ENCODE results near the gene SOX15.

Gene SOX15

GRCh38 chr17:7615265-7615747 is 25.4 kb upstream of the SOX15 start (continued):
- TF ChIP-seq, protein P1, sequence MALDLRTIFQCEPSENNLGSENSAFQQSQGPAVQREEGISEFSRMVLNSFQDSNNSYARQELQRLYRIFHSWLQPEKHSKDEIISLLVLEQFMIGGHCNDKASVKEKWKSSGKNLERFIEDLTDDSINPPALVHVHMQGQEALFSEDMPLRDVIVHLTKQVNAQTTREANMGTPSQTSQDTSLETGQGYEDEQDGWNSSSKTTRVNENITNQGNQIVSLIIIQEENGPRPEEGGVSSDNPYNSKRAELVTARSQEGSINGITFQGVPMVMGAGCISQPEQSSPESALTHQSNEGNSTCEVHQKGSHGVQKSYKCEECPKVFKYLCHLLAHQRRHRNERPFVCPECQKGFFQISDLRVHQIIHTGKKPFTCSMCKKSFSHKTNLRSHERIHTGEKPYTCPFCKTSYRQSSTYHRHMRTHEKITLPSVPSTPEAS (tag by site-specific recombination; IDR thresholded peaks at IDR 0.05): no peak
- TF ChIP-seq, protein P2, sequence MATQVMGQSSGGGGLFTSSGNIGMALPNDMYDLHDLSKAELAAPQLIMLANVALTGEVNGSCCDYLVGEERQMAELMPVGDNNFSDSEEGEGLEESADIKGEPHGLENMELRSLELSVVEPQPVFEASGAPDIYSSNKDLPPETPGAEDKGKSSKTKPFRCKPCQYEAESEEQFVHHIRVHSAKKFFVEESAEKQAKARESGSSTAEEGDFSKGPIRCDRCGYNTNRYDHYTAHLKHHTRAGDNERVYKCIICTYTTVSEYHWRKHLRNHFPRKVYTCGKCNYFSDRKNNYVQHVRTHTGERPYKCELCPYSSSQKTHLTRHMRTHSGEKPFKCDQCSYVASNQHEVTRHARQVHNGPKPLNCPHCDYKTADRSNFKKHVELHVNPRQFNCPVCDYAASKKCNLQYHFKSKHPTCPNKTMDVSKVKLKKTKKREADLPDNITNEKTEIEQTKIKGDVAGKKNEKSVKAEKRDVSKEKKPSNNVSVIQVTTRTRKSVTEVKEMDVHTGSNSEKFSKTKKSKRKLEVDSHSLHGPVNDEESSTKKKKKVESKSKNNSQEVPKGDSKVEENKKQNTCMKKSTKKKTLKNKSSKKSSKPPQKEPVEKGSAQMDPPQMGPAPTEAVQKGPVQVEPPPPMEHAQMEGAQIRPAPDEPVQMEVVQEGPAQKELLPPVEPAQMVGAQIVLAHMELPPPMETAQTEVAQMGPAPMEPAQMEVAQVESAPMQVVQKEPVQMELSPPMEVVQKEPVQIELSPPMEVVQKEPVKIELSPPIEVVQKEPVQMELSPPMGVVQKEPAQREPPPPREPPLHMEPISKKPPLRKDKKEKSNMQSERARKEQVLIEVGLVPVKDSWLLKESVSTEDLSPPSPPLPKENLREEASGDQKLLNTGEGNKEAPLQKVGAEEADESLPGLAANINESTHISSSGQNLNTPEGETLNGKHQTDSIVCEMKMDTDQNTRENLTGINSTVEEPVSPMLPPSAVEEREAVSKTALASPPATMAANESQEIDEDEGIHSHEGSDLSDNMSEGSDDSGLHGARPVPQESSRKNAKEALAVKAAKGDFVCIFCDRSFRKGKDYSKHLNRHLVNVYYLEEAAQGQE (tag by site-specific recombination; IDR thresholded peaks at IDR 0.05): no peak
- TF ChIP-seq ZNF791 (tag by site-specific recombination; IDR thresholded peaks at IDR 0.05) (no peak), ZNF555 (tag by site-specific recombination; conservative IDR thresholded peaks at IDR 0.05) (no peak), ZNF776 (tag by site-specific recombination; IDR thresholded peaks at IDR 0.05; ENCODE audit: borderline replicate concordance) (no peak), ZNF658 (tag by site-specific recombination; IDR thresholded peaks at IDR 0.05) (no peak), ZNF366 (tag by site-specific recombination; conservative IDR thresholded peaks at IDR 0.05) (peak; percentile 84), ZNF433 (tag by site-specific recombination; IDR thresholded peaks at IDR 0.05; ENCODE audit: low read depth) (no peak), ZSCAN23 (tag by site-specific recombination; IDR thresholded peaks at IDR 0.05) (no peak), ZNF146 (tag by site-specific recombination; IDR thresholded peaks at IDR 0.05) (no peak), ZNF133 (tag by site-specific recombination; IDR thresholded peaks at IDR 0.05) (no peak), ZNF747 (tag by site-specific recombination; IDR thresholded peaks at IDR 0.05) (no peak), ZNF302 (tag by site-specific recombination; IDR thresholded peaks at IDR 0.05; ENCODE audit: low read depth) (no peak), ZNF266 (tag by site-specific recombination; IDR thresholded peaks at IDR 0.05; ENCODE audit: low read depth) (no peak), PRDM1 (tag by site-specific recombination; IDR thresholded peaks at IDR 0.05) (peak; percentile 50), ZNF580 (tag by site-specific recombination; IDR thresholded peaks at IDR 0.05) (0 out of 2 replicates have a peak, but pooled peaks have one; percentile 13), ZNF707 (tag by site-specific recombination; IDR thresholded peaks at IDR 0.05) (no peak), ZNF571 (tag by site-specific recombination; IDR thresholded peaks at IDR 0.05) (no peak), ZNF529 (tag by site-specific recombination; IDR thresholded peaks at IDR 0.05; ENCODE audit: insufficient replicate concordance) (no peak)
- TF ChIP-seq, protein P3, sequence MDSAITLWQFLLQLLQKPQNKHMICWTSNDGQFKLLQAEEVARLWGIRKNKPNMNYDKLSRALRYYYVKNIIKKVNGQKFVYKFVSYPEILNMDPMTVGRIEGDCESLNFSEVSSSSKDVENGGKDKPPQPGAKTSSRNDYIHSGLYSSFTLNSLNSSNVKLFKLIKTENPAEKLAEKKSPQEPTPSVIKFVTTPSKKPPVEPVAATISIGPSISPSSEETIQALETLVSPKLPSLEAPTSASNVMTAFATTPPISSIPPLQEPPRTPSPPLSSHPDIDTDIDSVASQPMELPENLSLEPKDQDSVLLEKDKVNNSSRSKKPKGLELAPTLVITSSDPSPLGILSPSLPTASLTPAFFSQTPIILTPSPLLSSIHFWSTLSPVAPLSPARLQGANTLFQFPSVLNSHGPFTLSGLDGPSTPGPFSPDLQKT (IDR thresholded peaks at IDR 0.05; ENCODE audit: borderline replicate concordance, low read depth, low read length): no peak
- TF ChIP-seq, protein P4, sequence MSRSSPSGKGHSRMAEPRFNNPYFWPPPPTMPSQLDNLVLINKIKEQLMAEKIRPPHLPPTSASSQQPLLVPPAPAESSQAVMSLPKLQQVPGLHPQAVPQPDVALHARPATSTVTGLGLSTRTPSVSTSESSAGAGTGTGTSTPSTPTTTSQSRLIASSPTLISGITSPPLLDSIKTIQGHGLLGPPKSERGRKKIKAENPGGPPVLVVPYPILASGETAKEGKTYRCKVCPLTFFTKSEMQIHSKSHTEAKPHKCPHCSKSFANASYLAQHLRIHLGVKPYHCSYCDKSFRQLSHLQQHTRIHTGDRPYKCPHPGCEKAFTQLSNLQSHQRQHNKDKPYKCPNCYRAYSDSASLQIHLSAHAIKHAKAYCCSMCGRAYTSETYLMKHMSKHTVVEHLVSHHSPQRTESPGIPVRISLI (tag by site-specific recombination; IDR thresholded peaks at IDR 0.05): peak; percentile 79
- TF ChIP-seq, protein P5, sequence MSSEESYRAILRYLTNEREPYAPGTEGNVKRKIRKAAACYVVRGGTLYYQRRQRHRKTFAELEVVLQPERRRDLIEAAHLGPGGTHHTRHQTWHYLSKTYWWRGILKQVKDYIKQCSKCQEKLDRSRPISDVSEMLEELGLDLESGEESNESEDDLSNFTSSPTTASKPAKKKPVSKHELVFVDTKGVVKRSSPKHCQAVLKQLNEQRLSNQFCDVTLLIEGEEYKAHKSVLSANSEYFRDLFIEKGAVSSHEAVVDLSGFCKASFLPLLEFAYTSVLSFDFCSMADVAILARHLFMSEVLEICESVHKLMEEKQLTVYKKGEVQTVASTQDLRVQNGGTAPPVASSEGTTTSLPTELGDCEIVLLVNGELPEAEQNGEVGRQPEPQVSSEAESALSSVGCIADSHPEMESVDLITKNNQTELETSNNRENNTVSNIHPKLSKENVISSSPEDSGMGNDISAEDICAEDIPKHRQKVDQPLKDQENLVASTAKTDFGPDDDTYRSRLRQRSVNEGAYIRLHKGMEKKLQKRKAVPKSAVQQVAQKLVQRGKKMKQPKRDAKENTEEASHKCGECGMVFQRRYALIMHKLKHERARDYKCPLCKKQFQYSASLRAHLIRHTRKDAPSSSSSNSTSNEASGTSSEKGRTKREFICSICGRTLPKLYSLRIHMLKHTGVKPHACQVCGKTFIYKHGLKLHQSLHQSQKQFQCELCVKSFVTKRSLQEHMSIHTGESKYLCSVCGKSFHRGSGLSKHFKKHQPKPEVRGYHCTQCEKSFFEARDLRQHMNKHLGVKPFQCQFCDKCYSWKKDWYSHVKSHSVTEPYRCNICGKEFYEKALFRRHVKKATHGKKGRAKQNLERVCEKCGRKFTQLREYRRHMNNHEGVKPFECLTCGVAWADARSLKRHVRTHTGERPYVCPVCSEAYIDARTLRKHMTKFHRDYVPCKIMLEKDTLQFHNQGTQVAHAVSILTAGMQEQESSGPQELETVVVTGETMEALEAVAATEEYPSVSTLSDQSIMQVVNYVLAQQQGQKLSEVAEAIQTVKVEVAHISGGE (tag by site-specific recombination; conservative IDR thresholded peaks at IDR 0.05; ENCODE audit: low read depth): no peak
